NCI-H446 (cell line): Measurements from ENCODE around the gene RPL15.
A peak's percentile ranks its signal among the peaks of the same experiment; 100 is the strongest.
"Not testable (repeated sequence)": the region's sequence is repeated elsewhere in the genome, so short reads cannot be mapped to it uniquely, and the experiment has no call there.

Source experiments
- DNase-seq, 2 experiments: peaks; one replicate each; lab custom pipeline; 2025; lab: John Stamatoyannopoulos, UW

The RPL15 gene

DNA sequence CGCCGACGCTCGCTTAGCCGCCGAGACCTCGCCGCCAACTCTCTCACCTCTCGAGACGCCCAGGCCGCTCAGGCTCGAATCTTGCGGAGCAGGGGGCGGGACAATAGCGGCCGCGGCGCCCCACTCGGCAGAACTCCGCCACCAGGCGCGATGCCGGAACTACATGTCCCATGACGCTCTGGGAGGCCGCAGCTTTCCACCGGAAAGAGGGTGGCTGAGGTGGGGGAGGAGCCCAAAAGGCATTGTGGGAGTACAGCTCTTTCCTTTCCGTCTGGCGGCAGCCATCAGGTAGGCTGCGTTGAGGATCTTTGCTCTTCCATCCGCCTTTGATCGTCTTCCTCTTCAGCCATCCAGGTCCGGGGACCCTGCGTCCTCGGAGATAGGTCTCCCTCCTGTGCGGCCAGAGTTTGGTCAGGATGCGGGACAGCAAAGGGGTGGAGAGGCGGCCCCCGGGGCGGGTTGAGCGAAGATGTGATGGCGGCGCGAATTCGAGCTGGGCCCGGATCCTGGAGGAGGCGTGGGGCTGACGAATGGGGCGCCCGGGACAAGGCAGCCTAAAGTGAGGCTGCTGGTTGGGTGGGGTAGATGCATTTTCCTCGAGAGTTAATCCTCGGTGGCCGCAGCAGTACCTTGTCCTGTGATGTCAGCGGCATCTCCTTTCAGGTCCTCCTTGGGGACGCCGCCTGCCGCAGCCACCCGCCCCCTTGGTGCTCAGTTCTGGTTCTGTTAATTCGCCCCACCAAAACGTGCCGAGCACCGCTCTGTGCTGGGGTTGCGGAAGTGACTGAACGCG, at the start of gene RPL15, which contains the start of gene NKIRAS1:
Gene RPL15, plus strand, starts transcription at position 247 of the 793 bp plus-strand sequence. CDS start 728 bp downstream, outside the sequence.
Gene NKIRAS1, minus strand, starts transcription at position 105 of the 793 bp plus-strand sequence. CDS start 6,086 bp downstream, outside the sequence.
- peak; percentile 80 to 94 for DNase-seq

DNA sequence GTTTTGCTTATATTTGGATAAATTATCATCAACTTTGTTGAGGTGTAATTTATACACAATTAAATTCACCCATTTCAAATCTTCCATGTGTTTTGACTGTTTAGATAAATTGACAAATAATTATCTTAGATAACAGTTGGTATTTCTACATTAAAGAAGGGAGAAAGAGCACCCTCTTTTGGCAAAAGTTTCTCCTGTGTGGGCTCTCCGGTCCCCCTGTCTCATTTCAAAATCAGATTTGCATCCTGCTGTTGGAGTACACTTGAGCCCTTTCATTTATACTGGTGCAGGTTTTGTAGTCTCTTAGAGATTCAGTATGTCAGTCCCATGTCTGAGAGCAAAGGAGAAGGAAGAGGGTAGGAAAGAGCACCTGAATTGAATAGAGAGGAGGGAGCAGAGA, 49.5 kb upstream of the RPL15 start:
- DNase-seq, result no peak

DNA sequence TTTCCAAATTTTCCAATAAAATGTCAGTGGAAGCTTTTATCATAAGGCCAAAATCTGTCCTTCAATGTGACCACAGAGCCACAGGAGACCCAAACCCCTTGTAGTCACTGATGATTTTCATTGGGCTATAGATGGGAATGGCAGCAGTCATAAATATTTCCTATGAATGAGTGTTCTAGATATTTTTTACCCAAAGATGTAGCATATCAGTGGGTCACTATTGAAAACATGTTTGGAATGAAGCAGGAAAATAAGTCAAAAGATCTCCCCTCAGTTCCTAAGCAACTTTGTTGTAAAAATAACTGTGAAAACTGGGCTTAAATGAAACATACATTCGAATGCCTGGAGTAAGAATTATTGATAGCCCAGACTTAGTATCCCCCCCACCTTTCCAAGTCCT, 49.1 kb upstream of the RPL15 start:
- DNase-seq, result no peak

DNA sequence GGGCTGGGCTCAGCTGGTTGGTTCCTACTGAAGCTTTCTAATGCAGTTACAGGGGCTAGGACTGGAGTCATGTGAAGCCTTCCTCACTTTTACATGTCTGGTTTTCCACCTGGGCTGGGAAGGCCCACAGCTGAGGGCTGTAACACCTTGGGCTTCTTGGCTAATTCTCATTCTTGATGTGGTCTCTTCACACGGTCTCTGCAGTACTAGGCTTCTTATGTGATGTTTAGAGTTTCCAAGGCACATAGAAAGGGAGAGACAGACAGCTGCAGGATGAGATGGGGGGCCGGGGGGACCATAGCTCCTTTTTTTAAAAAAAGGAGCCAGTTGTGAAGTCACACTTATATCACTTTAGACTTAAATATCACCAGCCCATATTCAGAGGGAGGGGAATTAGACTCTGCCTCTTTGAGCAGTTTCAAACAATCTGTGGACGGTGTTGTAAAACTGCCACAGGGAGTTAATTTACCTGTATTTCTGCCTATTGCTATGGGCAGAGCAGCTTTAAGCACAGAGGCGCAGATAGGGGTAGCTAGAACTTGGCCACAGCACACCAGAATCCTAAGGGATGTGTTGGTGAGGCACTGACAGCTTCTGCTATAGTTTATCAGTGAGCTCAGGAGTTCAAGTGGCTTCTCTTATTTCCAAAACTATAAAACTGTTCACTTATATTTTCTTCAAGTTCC, 46.8 kb upstream of the RPL15 start:
- DNase-seq, result no peak

DNA sequence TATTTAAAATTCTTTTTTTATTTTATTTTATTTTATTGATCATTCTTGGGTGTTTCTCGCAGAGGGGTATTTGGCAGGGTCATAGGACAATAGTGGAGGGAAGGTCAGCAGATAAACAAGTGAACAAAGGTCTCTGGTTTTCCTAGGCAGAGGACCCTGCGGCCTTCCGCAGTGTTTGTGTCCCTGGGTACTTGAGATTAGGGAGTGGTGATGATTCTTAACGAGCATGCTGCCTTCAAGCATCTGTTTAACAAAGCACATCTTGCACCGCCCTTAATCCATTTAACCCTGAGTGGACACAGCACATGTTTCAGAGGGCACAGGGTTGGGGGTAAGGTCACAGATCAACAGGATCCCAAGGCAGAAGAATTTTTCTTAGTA, 46.3 kb upstream of the RPL15 start:
- not testable (repeated sequence) for DNase-seq

DNA sequence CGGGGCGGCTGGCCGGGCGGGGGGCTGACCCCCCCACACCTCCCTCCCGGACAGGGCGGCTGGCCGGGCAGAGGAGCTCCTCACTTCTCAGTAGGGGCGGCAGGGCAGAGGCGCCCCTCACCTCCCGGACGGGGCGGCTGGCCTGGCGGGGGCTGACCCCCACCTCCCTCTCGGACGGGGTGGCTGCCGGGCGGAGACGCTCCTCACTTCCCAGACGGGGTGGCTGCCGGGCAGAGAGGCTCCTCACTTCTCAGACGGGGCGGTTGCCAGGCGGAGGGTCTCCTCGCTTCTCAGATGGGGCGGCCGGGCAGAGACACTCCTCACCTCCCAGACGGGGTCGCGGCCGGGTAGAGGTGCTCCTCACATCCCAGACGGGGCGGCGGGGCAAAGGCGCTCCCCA, 45.6 kb upstream of the RPL15 start:
- not testable (repeated sequence) for DNase-seq

DNA sequence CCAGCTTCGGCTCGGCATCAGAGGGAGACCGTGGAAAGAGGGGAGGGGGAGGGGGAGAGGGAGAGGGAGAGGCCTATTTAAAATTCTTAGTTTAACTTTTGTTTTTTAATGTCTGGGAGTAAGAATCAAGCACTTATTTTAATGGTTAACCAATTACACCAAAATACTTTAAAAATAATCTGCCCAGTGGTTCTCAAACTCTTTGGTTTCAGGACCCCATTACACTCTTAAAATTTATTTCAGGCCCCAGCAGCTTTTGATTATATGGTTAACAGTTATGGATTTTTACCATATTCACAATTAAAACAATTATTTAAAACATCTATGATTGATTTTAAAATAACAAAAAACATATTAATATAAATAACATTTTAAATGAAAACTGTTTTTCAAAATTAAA, 44.6 kb upstream of the RPL15 start:
- no peak for DNase-seq

DNA sequence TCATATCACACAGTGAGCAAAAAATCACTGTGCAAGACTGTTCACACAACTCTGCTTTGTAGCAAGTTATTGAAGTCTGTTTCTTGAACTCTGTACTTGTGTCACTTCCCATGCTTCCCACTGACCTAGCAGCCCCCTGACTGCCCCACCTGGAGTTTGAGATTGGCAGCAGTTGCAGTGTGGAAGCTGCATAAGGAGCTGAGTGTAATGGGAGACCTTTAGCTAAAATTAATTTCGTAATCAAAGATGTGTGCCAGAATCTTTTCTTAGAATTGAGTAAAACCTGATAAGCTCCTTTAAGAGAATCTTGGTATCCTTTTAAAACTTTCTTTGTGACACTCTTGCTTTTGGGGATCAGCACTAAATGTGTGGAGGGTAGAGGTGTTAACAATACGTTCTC, 43.0 kb upstream of the RPL15 start:
- DNase-seq, result no peak

DNA sequence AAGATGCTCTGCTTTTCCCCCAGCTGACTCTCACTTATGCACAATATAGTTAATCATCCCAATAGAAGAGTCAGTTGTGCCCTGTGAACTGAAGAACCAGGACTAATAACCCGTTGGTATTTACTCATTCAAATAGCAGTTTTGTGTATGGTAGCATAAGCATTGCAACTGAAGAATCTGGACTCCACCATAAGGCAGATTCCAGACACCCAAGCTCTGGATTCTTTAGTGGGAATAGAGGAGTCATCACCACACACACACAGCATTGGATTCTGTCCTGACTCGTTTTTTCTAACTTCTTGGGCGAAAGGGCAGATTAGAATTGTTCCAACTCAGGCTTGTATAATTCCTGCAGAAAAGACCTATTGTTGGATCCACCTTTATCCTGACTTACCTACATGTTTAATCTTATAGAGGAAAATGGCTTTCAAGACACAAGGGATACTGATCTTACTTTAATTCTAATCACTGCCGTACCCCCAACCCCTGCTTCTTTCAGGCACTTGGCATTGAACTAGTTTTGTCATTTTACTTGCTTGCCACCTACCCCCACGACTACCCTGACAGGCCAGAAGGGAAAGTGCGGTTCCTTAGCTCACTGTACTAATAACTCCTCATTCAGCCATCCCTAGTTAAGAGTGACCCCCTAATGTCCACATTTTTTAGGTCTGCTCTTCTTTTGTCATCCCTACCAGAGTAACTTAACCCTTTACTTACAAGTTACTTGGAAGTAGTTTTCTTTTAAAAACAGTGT, 42.4 kb upstream of the RPL15 start:
- DNase-seq, result no peak

DNA sequence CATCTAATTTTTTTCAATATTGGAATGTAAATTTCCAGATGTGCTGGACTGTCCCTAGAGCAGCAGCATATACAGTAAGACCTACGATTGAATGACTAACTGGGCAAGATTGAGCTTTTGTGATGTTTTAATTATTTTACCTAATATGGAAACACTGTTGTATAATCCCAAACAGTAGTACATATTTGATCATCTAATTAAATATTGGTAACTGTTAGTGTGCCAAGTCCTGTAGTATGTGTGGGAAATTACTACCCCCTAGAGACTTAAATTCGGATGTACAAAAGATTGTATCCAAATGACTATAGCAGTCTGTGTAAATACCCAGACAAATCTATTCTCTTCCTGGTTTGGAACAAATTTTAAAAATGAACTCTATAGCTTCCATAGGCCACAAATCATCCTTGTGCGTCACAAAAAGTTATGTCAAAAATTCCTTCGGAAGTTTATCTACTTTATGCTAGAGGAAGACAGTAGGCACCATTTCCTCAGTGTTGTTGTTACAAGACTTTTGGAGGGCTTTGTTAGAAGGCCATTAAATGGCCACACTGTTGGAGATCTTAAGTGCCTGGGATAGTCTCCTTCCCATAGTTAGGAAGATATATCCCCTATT, 41.7 kb upstream of the RPL15 start:
- no peak for DNase-seq

DNA sequence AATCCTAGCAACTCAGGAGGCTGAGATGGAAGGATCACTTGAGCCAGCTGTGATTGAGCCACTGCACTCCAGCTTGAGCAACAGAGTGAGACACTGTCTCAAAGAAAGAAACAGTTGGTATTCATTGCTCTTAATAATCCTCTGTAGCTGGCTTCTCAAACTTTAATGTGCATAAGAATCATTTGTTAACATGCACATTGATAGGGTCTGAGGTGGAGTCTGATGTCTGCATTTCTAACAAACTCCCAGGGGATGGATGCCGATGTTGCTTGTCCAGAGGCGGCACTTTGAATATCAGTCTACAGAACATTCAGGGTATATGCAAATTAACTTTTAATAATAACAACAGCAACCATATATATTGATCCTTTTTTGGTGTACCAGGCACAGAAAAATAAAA, 40.0 kb upstream of the RPL15 start:
- no peak for DNase-seq

DNA sequence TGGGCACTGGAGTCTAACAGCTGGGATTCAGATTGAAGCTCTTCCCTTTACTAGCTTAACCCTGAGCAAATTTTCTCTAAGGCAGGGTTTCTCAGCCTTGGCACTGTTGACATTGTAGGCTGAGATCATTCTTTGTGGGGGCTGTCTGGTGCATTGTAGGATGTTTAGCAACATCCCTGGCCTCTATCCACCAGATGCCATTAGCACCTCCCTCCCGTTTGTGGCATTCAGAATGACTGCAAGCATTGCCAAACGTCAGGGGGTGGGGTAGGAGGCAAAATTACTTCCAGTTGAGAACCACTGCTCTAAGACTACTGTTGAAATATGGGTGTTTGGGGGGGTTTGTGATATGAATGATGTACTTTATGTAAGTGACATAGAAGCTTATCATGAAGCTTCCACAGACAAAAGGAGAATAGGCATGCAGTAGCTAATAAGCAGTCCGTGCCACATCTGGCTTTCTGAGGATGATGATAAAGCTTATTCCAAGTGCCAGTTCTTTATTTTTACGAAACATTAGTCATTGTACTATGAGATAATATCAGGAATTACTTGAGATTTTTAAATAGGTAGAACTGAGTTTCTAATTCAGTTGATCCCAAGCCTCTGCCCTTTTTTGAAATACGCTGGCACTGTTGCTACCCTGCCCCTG, 39.5 kb upstream of the RPL15 start:
- peak in 1 of 2 experiments; percentile 18 for DNase-seq

DNA sequence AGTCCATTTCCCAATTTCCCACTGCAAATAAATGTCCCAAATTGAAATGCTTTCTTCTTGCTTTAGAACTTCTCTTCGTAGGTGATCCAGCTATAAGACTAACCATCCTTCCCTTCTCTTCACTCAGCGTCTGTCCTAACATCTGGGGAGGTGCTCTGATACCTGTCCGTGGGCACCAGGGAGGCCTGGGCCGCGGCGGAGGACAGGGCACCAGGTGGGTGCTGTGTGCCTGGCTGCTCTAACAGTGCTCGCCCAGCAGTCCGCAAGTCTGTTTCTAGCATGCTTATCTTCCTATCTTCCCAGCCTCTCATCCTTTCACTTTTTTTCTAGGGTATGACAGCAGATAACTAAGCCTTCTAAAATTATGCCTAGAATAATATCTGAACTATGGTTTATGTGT, 37.4 kb upstream of the RPL15 start:
- DNase-seq, result no peak

DNA sequence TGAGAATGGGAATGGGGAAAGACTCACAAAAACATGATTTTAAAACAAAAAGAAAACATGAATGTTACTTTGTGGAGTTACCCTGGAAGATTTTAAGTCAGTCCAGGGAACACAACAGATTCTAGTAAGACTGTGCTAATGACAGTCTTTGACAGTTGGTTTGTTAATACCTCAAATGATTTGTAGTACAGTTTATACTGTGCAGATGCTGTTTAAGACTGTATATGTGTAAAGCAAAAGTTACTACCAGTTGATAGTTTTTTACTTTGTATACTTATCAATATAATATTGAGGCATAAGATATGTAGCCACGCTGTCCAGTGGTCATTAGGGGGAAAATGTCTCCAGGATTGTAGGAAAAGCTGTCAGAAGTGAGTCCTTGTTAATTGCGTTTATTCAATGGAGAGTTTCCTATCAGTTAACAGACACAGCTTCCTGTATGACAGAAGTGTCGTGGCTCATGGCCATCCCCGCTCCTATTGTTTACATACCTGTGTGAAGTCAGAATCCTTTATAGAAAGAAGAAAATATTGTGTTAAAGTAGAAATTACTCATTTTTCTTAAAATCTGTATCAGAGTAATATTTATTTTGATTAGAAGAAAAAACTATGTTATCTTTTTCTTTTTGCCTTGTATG, 36.1 kb upstream of the RPL15 start:
- DNase-seq, result no peak

DNA sequence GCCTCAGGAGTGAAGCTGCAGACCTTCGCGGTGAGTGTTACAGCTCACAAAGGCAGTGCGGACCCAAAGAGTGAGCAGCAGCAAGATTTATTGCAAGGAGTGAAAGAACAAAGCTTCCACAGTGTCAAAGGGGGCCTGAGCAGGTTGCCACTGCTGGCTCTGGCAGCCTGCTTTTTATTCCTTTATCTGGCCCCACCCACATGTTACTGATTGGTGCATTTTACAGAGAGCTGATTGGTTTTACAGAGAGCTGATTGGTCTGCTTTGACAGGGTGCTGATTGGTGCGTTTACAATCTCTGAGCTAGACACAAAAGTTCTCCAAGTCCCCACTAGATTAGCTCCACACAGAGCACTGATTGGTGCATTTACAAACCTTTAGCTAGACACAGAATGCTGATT, 34.9 kb upstream of the RPL15 start:
- DNase-seq, result not testable (repeated sequence)

DNA sequence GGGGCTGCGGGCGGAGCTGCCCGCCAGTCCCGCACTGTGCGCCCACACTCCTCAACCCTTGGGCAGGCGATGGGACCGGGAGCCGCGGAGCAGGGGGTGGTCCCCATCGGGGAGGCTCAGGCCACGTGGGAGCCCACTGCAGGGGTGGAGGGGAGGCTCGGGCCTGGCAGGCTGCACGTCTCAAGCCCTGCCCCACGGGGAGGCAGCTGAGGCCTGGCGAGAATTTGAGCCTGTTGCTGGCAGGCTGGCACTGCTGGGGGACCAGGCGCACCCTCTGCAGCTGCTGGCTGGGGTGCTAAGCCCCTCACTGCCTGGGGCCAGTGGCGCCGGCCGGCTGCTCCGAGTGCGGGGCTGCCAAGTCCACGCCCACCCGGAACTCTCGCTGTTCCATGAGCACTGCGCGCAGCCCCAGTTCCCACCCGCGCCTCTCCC, 34.4 kb upstream of the RPL15 start:
- no peak for DNase-seq

DNA sequence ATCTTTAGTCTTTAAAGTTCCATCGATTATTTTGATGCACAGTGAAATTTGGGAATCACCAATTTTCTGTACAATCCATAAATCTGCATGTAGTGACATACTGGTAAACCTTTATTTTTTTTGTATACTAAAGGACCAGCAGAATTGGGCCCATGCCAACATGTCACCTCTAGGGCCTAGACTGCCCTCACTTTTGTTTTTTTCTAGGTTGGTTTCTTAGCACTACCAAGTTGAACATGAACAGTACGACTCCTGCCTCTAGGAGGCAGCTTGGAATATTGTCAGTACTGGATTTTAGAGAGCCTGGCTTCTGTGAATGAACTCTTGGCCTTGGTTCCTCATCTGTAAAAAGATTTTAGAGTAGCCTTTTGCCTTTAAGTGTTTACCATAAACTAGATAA, 32.5 kb upstream of the RPL15 start:
- DNase-seq, result no peak

DNA sequence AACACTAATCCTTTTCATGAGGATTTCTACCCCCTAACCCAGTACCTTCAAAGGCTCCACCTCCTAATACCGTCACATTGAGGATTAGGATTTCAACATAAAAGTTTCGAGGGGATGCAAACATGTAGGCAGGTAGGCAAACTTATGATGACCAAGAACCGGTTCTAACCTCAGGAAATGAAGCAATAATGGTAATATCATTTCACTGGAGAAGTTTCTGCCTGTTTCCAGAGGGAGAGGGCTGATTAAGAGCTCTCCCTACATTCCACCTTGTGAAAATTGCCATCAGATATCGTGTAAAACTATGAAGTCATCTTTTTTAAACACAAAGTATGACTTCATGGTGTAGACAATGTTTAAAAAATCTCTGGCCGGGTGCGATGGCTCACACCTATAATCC, 31.7 kb upstream of the RPL15 start:
- DNase-seq, result no peak

DNA sequence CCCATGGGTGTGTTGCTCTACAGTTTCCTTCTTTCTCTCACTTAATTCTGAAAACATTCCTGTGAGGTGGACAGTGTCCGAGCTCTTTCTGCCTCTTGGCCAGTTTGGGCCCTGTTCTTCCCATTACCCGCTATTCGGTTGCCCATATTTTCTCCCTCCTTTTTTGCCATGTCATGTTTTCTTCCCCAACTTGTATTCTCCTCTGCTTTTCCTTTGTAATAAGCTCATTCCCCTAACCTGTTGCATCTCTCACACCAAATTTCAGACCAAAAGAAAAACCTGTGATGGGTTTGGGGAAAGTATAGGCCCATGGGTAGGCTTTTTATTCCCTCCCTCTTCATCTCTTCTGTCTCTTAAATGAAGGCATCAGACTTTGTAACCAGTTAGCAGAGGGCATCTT, 30.6 kb upstream of the RPL15 start:
- DNase-seq, result no peak

DNA sequence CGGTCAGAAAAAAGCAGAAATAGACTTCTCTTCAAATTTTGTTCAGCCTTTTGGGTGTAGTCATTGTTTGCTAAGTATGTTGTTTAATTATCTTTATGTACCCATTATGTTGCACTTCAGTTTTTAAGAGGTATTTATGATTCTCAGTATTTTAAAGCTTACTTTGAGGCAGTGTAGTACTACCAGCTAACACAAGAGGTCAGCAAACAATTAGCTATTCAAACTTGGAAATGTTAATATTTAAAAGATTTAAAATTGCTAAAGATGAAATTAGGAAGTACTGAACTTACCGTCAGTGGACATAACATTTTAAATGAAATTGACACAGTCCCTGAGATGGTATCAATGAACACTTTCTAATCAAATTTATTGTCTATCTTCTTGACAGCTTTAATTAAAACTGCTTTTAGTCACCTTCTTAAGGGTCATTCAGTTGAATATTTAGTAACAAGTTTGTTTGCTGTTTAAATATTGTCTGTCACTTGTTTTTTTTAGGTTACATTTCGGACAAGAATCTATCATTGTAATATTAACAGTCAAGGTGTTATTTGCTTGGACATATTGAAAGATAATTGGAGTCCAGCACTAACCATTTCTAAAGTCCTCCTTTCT, 28.2 kb upstream of the RPL15 start:
- DNase-seq, result peak in 1 of 2 experiments; percentile 8

DNA sequence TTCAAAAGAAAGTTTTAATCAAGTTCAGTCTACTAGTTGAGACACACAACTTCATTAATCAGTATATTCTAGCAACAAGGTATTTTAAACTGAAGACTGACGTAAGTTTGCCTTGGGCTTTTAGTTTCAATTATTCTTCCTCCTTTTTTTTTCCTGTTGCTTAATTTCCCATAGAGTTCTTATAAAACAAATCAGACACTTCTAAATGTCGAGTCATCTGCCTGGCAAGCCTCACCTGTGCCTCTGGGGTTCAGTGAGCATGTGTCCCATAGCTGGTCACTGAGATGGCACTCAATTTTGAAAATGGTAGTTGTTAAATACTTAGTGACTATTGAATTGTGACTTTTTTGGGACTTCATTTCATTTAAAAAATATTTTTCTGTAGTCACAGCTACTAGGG, 27.5 kb upstream of the RPL15 start:
- DNase-seq, result no peak
